Activated CD4-positive, alpha-beta T cell treated with anti-CD3 and anti-CD28 coated beads, Interleukin-2, Interleukin-4, amounts not matched to agents 100 ng/mL and 50 ng/mL, durations not matched to agents 16 hours and 8 hours (primary cell): ENCODE results near the gene TYRP1.
"Not testable (repeated sequence)": the region's sequence is repeated elsewhere in the genome, so short reads cannot be mapped to it uniquely, and the experiment has no call there.

ENCODE experiments used
- DNase-seq: peaks from one replicate; pipeline ENCODE4 v3.0.0-alpha.2; 2020; ENCODE audit warnings: low spot score

TYRP1 gene, protein sequence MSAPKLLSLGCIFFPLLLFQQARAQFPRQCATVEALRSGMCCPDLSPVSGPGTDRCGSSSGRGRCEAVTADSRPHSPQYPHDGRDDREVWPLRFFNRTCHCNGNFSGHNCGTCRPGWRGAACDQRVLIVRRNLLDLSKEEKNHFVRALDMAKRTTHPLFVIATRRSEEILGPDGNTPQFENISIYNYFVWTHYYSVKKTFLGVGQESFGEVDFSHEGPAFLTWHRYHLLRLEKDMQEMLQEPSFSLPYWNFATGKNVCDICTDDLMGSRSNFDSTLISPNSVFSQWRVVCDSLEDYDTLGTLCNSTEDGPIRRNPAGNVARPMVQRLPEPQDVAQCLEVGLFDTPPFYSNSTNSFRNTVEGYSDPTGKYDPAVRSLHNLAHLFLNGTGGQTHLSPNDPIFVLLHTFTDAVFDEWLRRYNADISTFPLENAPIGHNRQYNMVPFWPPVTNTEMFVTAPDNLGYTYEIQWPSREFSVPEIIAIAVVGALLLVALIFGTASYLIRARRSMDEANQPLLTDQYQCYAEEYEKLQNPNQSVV

DNA sequence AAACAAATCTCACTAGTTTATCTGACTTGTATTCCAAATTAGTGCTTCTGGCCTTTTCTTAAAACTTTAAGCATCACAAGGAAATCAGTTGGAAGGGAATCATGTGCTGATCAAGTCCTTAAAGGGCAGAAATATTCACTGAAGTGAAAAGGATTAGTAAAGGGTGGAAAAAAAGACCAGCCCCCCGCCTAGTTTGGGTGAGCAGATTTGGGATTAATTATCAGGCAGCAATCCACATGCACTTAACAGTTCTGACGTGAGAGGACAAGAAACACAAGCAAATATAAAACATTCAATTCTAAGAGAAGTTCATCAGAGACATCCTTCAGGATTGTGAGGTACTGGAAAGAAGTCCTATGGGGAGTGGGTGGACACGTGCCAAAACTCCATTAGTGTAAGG, at the start of gene TYRP1:
Gene TYRP1, plus strand, starts transcription at position 245 of the 400 bp plus-strand sequence. CDS start 612 bp downstream, outside the sequence.
- DNase-seq, result no peak

DNA sequence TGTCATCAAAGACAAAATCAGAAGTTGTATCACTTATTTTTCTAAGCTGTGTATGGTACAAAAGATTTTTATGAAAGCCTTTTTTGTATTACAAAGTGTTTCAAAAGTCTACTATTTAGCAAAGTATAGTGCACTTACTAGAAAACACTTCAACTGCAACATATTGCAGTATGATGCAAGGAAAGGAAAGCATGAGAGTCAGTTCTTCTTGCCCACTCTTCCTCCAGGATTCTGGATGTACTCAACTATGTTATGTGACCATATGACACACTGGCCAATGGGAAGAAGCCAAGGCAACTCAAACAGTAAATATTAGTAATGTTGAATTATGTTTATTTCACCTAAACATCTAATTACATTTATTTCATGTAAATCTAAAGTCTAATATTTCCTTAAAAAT, 49.5 kb upstream of the TYRP1 start:
- DNase-seq, result no peak

DNA sequence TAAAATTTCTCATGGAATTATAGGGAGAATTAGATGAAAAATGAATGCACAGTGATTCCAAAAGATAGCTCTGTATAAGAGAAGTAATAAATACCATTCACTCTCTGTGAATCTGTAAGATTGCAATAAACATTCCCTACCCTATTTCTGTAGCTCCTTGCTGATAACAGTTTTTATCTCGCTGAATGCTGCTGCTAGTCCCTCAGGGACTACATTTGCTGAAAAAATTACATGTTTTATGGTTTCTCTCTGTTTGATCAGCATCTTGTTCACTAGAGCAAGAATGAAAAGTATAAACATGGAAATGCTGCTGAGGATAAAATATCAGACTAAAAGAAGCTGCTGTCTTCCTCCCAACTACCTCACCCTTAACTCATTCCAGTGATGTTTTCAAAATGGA, 44.3 kb upstream of the TYRP1 start:
- DNase-seq, result no peak

DNA sequence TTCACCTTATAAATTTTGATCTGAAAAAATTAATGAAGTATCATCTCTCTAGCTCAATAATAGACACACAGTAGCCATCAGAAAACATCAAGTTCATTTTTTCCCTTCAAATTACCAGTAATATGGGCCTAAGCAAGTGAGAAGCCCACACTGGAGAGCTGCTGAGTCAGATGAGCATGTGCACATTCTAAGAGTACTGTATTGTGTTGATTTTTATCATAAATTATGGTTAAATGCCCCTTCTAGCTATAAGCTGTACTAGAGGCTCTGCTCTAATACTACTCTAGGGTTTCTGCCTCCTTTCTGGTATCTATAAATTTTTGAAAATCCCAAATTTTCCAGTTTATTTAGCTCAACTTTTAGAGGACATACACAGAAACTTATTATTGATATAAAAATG, 42.1 kb upstream of the TYRP1 start:
- DNase-seq, result no peak

DNA sequence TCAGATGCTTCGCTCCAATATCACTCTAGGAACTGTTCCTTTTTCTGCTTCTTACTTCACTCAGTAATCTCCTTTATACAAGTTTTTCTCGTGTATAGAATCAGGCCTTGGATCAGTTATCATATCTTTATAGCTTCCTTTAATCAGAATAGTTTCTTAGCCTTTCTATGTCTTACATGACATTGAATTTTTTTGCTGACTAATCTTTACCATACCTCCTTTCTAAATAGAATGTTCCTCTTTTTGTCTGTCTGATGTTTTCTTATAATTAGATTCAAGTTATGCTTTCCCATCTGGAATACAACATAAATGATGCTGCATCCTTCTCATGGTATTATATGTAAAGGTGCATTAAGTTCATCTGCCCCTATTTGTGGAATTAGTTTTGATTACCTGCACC, 40.2 kb upstream of the TYRP1 start:
- no peak for DNase-seq

DNA sequence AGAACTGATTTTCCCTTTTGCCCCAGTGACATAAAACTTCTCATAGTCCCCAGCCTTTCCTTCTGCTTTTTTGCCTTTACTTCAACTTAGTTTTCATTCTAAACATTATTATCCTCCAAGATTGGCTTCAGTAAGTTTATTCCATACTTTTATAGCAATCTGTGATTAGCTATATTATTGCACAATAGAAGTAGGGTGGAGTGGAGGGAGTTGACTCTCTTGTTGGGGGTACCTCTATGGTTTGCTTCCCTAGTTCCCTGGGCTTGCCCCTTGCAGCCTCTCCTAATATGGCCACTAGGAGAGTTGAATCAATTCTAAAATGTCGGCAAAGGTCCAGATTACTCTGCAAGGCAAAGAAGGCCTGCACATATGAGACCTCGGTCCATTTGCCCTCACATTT, 36.4 kb upstream of the TYRP1 start:
- no peak for DNase-seq

DNA sequence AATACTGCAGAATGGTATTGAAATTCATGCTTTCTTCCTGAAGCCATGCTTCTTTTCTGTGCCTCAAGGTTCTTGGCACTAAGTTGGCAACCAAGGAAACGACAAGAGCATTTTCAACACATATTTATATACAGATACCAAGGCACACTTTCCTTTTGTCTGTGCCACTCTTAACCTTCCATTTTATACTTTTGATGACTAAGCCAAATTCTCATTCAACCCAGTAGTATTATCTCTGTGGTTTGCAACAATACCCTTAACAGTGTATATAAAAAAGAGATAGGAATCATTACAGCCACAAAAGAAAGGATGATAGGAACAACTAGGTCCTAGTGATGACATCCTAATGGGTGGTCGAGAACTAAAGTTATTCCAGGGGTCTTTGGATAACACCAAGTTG, 36.0 kb upstream of the TYRP1 start:
- no peak for DNase-seq

DNA sequence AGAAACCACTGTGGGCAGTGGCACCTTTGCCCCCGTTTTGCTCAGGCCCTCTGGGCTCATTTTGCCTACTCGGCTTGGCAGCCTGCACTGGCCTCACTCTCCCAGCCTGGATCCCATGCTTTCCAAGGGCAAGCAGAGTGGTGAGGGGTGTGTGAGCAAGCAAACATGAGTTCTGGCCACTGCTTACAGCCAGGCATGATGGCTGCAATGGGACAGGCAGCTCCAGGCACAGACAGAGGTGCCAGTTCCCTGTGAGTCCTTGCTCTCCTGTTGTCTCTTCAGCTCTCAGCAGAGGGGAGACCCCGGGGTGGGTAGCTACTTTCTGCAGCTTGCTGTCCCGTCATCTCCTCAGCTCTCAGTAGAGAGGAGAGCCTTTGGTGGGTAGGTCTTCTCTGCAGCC, 35.2 kb upstream of the TYRP1 start:
- no peak for DNase-seq

DNA sequence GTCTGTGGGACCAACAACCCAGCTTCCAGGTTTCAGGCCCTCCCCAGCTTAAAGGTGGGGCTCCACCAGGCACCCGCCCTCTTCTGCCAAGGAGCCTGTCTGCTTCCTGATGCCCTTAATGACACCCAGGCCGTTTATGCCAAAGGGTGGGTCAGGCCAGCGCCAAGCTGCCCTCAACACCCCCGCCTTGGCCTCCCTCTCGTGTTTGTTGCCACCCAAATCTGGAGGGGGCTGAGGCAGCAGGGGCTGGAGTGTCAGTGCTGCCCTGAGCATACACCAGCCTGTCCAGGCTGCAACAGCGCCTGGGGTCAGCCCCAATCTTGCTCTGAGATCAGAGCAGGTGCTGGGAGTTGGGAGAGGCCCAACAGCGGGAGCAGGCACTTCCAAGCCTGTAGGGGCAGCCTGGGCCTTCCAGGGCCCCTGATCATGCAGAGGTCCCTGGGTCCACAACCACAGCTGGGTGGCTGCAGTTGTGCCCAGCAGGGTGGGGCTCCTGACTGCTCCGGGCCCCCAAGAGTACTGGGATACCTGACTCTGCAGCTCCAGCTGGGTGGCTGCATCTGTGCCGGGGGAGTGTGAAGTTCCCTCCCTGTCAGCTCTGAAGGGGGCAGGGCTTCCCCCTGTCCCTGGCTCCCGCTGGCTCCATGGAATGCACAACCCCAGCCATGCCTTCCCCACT, 34.5 kb upstream of the TYRP1 start:
- DNase-seq, result no peak

DNA sequence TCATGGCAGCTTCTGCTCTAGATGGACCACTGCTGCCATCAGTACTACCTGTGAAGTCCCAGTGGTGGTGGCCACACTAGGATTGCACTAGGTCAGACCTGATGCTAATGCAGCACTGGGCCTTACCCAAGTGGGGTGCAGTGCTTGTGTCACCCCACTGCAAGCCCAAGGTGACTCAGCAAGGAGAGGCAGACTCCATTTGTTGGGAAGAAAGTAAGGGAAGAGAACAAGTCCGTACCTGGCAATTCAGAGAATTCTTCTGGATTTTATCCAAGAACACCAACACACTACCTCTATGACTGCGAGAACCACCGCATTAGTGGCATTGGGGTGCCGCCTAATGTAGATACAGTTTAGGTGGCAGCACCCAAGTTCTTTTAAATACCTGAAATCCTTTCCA, 34.0 kb upstream of the TYRP1 start:
- no peak for DNase-seq

DNA sequence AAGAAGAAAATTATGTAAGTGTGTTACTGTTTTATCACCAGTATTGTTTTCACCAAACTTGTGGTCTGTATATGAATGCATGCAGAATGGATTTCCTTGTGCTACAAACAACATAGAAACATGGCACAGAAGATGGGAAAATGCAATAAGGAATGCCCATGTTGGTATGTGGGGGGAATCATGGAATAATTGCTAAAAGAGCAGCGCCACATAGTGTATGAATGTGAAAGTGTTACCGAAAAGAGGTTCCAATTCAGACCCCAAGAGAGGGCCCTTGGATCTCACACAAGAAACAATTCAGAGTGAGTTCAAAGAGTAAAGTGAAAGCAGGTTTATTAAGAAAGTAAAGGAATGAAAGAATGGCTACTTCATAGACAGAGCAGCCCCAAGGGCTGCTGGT, 26.4 kb upstream of the TYRP1 start:
- no peak for DNase-seq

DNA sequence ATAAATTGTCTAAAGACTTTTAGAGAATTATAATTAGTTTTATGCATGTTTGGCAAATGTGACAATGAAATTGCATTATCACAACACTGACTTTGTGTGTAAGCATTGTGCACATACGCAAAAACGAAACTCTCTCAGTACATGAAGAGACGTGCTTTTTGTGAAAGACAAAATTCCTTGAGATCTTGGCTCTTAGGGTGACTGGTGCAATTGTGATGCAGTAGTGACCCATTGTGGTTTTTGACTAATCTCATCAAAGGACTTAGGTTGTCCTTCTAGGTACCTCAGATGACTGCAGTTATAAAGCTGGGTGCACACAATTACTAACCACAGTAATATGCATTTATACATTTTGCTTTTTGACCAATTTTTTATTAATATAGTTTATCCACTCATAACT, 25.3 kb upstream of the TYRP1 start:
- no peak for DNase-seq

DNA sequence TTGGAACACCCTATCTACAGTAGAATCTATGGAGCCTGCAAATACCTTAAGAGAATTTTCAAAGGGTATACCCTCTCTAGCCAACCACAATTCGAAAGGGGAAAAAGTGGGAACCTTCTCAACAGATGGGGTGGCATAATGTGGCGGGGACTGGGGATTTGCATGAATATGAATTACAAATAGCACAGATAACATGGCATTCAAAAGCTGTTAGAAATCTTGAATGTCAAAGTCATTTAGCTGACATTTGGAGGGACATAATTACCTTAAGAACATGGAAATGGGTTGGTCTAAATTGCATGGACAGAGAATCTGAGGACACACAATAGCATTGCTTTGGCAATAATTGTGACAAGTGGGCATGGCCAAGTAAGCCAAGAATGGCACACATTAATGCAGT, 23.2 kb upstream of the TYRP1 start:
- DNase-seq, result no peak

DNA sequence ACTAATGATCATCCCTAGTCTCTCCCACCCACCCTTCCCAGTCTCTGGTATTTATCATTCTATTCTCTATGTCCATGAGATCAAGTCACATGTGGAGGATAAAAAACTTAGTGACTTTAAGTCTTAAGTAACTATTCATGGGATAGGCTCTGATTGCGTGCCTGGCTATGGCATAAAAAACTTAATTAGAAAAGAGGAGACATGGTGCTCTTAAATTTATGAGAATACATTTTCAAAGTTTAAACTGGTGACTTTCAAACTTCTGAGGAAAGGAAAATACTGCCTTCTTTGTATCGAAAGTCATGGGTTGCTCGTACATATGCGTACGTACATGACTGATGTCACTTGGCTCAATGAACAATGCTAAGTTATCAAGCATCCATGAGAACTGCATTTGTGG, 18.2 kb upstream of the TYRP1 start:
- DNase-seq, result no peak

DNA sequence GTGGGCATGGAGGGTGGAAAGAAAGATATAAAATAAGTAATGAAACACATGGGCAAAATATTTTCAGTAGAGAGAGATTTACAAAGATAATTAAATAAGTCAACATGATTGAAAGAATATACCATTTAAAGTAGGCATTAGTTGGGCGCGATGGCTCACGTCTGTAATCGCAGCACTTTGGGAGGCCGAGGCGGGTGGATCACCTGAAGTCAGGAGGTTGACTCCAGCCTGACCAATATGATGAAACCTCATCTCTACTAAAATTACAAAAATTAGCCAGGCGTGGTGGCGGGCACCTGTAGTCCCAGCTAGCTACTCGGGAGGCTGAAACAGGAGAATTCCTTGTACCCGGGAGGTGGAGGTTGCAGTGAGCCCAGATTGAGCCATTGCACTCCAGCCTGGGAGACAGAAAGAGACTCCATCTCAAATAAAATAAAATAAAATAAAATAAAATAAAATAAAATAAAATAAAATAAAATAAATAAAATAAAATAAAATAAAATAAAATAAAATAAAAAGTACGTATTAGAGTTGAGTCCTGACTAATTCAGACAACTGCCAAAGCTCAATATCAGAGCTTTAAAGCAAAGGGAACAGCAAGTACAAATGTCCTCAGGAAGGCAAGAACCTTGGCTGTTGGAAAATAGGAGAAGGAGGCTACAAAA, 15.6 kb upstream of the TYRP1 start:
- DNase-seq, result not testable (repeated sequence)

DNA sequence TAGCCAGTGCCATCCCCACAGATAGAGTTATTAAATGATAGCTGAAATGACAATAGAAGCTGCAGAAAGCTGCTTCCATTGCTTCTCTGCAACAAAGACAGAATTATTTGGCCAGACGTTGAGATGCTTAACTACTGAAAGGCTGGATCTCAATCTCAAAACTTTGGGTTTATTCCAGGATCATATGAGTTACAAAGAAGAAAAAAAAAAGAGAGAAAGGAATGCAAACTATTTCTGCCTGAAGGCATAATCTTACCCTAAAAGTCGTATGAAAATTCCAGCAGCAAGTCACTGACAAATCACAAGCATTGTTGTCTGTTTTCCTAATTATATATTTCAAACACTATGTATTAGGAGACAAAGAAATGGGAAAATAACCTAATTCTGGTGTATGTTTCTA, 12.8 kb upstream of the TYRP1 start:
- no peak for DNase-seq

DNA sequence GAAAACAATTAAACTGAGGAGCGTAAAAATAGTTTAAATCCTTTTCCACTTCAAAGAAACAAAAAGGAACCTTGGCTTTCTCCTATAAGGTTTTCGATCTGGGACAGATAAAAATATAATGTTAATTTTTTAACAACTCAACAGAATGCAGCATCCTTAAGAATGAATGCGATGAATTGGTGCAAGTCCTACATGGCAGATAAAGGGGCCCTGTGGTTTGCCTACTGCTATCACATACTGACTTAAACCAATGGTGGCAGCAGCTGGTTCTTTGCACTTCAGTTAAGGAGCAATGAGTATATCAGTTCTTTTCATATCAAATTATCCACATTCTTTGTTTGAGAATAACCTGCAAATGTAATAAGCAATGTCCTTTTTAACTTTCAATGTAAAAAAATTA, 12.4 kb upstream of the TYRP1 start:
- DNase-seq, result no peak

DNA sequence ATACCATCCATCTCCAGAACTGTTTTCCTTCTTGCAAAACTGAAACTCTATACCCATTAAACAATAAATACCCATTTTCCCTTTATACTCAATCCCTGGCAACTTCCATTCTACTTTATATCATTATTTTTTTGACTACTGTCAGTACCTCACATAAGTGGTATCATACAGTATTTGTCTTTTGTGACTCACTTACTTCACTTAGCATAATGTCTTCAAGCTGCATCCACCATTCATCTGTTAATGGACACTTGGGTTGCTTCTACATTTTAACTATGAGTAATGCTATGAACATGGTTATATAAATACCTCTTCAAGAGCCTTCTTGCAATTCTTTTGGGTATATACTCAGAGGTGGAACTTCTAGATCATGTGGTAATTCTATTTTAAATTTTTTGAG, 11.6 kb upstream of the TYRP1 start:
- DNase-seq, result no peak

DNA sequence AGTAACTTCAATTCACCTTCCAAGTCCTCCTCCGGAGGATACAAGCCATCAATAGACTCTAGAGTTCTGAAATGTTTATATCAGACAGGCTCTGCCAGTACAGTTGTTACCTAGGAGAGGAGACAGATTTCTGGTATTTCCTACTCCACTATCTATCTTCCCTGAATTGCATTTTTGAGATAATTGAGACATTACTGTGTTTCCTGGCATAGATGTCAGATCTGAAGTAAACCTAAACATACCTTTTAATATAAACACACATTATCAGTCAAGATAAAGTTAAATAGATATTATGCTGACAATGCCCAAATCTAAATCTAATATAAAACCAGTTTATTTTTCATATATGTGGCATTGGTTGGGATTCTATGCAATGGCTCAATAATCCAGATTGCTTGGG, 8.2 kb upstream of the TYRP1 start:
- DNase-seq, result no peak

DNA sequence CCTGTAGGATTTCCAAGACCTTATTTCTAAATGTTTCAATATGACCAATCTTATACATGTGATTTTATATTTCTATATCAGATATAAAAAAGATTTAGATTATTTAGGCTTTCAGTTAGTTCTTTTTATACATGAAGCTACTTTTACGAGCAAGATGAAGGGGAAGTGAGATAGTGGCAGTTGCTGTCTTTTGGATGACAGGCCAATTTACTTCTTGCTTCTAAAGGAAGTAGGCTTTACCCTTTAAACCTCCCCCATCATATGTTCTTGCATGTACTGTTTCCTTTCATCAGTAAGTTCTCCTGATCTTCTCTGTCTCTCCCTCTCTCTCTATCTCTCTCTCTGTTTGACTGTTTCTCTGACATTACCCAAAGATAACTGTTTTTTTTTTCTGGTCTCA, 4.0 kb upstream of the TYRP1 start:
- DNase-seq, result no peak

DNA sequence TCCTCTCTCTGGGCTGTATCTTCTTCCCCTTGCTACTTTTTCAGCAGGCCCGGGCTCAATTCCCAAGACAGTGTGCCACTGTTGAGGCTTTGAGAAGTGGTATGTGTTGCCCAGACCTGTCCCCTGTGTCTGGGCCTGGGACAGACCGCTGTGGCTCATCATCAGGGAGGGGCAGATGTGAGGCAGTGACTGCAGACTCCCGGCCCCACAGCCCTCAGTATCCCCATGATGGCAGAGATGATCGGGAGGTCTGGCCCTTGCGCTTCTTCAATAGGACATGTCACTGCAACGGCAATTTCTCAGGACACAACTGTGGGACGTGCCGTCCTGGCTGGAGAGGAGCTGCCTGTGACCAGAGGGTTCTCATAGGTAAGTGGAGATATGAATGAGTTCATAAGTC, 828 bp downstream of the TYRP1 start:
- DNase-seq, result no peak

DNA sequence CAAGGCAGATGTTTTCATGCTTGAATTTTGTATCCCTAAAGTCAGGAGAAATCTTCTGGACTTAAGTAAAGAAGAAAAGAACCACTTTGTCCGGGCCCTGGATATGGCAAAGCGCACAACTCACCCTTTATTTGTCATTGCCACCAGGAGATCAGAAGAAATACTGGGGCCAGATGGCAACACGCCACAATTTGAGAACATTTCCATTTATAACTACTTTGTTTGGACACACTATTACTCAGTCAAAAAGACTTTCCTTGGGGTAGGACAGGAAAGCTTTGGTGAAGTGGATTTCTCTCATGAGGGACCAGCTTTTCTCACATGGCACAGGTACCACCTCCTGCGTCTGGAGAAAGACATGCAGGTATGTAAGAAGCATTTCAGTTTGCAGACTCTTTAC, 2.3 kb downstream of the TYRP1 start:
- no peak for DNase-seq
